A549 (cell line): ENCODE measurements around the gene CALHM1. TPM values are rescaled to one million over a fixed set of nuclear protein-coding genes. Genes with fewer than 3 reads are reported as not detected.

Experiments
- ATAC-seq, 2 experiments: fragments of 200-7000 bp in 1 of 2; fragments of >200 bp in 1 of 2; cut with Nextera tagmentation in 1 of 2; cut with Tn5 transposase in 1 of 2; 3 replicates each; pipeline versions ENCODE4 v1.8.0 to v1.9.1; 2018 to 2020; ENCODE audit warnings: mild to moderate bottlenecking in 1 of 2, moderate library complexity in 1 of 2
- CTCF ChIA-PET: fragments of 300-600 bp; sonication (Branson Sonifier 250); formaldehyde crosslinking; extraction: SDS; loops from one replicate; lab custom pipeline; 2021; ENCODE audit warnings: antibody characterized with exemption, inconsistent platforms; lab: Yijun Ruan, JAX
- POLR2A ChIA-PET: fragments of 350-600 bp; formaldehyde crosslinking; extraction: SDS; loops from one replicate; lab custom pipeline; 2021; ENCODE audit warnings: antibody characterized with exemption, inconsistent platforms; lab: Yijun Ruan, JAX
- DNase-seq, 2 experiments: peaks; one replicate each; pipeline versions ENCODE4 v3.0.0 to v3.0.0-alpha.2; 2011 to 2016; ENCODE audit warnings: low read depth in 1 of 2, low spot score in 1 of 2
- FAIRE-seq: peaks from 2 replicates; lab custom pipeline; 2011; peaks lifted over from hg19 to GRCh38; lab: Jason Lieb, UNC
- H3K27ac ChIP-seq, 2 experiments: fragments of >200 bp; sonication (Bioruptor Twin); formaldehyde crosslinking; 3 replicates each; pipeline ENCODE4 v1.5.1; 2016 to 2017
- H3K4me1 ChIP-seq: fragments of >200 bp; sonication (Bioruptor Twin); formaldehyde crosslinking; 3 replicates; pipeline ENCODE4 v1.6.1; 2016
- H3K4me2 ChIP-seq: fragments of >200 bp; sonication (Bioruptor Twin); formaldehyde crosslinking; 3 replicates; pipeline ENCODE4 v1.6.1; 2016
- H3K4me3 ChIP-seq: fragments of >200 bp; sonication (Bioruptor Twin); formaldehyde crosslinking; 3 replicates; pipeline ENCODE4 v1.5.1; 2016
- H3K9me3 ChIP-seq: fragments of >200 bp; sonication (Bioruptor Twin); formaldehyde crosslinking; 3 replicates; pipeline ENCODE4 v1.6.1; 2016
- EP300 ChIP-seq, 2 experiments: fragments of >200 bp; sonication (Bioruptor Twin); formaldehyde crosslinking; IDR thresholded peaks; 2 replicates in 1 of 2; 3 replicates in 1 of 2; pipeline ENCODE4 v1.6.1; 2016 to 2017
- FOSB ChIP-seq: fragments of 250-450 bp; sonication (Bioruptor Pico); IDR thresholded peaks from 2 replicates; pipeline ENCODE4 v1.5.0; 2020; ENCODE audit warnings: mild to moderate bottlenecking, moderate library complexity
- FOSL2 ChIP-seq, 2 experiments: fragments of 450-650 bp in 1 of 2; fragments of >200 bp in 1 of 2; sonication (Bioruptor Twin) in 1 of 2; formaldehyde crosslinking; IDR thresholded peaks; 2 replicates each; pipeline versions ENCODE4 v1.5.0 to v1.6.1; 2016 to 2020; ENCODE audit warnings: mild to moderate bottlenecking in 1 of 2, moderate library complexity in 1 of 2
- HEYL ChIP-seq: fragments of 250-450 bp; sonication (Bioruptor Pico); IDR thresholded peaks from 2 replicates; pipeline ENCODE4 v1.8.0; 2021; ENCODE audit warnings: mild to moderate bottlenecking, moderate library complexity
- HOXA7 ChIP-seq: fragments of 250-450 bp; sonication (Bioruptor Pico); IDR thresholded peaks from 2 replicates; pipeline ENCODE4 v1.5.0; 2020; ENCODE audit warnings: mild to moderate bottlenecking, moderate library complexity
- HOXB5 ChIP-seq: fragments of 250-450 bp; sonication (Bioruptor Pico); IDR thresholded peaks from 2 replicates; pipeline ENCODE4 v1.5.0; 2020; ENCODE audit warnings: mild to moderate bottlenecking, moderate library complexity
- JUNB ChIP-seq: fragments of >200 bp; sonication (Bioruptor Twin); formaldehyde crosslinking; IDR thresholded peaks from 2 replicates; pipeline ENCODE4 v1.6.1; 2016
- KDM1A ChIP-seq: fragments of 200-600 bp; sonication (generic); IDR thresholded peaks from 2 replicates; pipeline ENCODE4 v1.6.1; 2016; ENCODE audit warnings: low read depth, mild to moderate bottlenecking
- NFE2L2 ChIP-seq: fragments of 150-350 bp; conservative IDR thresholded peaks from 2 replicates; pipeline ENCODE4 v1.6.1; 2014; ENCODE audit warnings: low read length
- NR3C1 ChIP-seq: fragments of >200 bp; sonication (Bioruptor Twin); formaldehyde crosslinking; IDR thresholded peaks from 3 replicates; pipeline ENCODE4 v1.6.1; 2017
- PHF8 ChIP-seq: fragments of 200-600 bp; sonication (generic); IDR thresholded peaks from 2 replicates; pipeline ENCODE4 v1.6.1; 2016; ENCODE audit warnings: low read depth, mild to moderate bottlenecking, antibody characterized with exemption, moderate library complexity, borderline replicate concordance
- POLR2AphosphoS2 ChIP-seq: conservative IDR thresholded peaks from 2 replicates; pipeline ENCODE4 v1.6.1; 2012; ENCODE audit warnings: low read length, improper control_type of control experiment, inconsistent platforms
- RNF2 ChIP-seq: fragments of 200-600 bp; sonication (generic); IDR thresholded peaks from 2 replicates; pipeline ENCODE4 v1.6.1; 2016; ENCODE audit warnings: low read depth, mild to moderate bottlenecking, antibody characterized with exemption, moderate library complexity, borderline replicate concordance
- SREBF2 ChIP-seq: fragments of 450-650 bp; IDR thresholded peaks from 2 replicates; pipeline ENCODE4 v1.6.1; 2014; ENCODE audit warnings: mild to moderate bottlenecking, moderate library complexity
- TFCP2L1 ChIP-seq: fragments of 250-450 bp; sonication (Bioruptor Pico); IDR thresholded peaks from 2 replicates; pipeline ENCODE4 v1.5.0; 2021; ENCODE audit warnings: mild to moderate bottlenecking
- TP53 ChIP-seq: fragments of 250-450 bp; sonication (Bioruptor Pico); IDR thresholded peaks from 2 replicates; pipeline ENCODE4 v1.5.0; 2021; ENCODE audit warnings: mild to moderate bottlenecking, moderate library complexity
- ZFP36 ChIP-seq: fragments of 450-650 bp; IDR thresholded peaks from 2 replicates; pipeline ENCODE4 v1.6.1; 2014; ENCODE audit warnings: borderline replicate concordance; ENCODE audit not compliant: partially characterized antibody
- WGBS: methylation state at CpG from one replicate; pipeline ENCODE4 v1.1.6; 2017; ENCODE audit errors: missing lambda C conversion rate; 5-methylcytosine and 5-hydroxymethylcytosine counted together
- polyA plus RNA-seq, 4 experiments: library from polyadenylated mRNA; depleted of rRNA in 3 of 4; stranded (reverse); fragments of >200 nt; fragmentation: RNase III in 1 of 4; extraction: RNeasy Plus Mini Kit Qiagen cat#74134 plus additional on column Dnase treatment in 1 of 4; gene quantifications; 2 replicates in 3 of 4; 3 replicates in 1 of 4; pipeline ENCODE4 v1.2.3, GENCODE V29; 2011 to 2017
- TF ChIP-seq, protein P1 (sequence below): IDR thresholded peaks from 2 replicates; pipeline ENCODE4 v1.6.1; 2012
- TF ChIP-seq, protein P2 (sequence below): fragments of 150-350 bp; IDR thresholded peaks from 2 replicates; pipeline ENCODE4 v1.6.1; 2014; ENCODE audit warnings: low read depth, mild to moderate bottlenecking, low read length
- TF ChIP-seq, protein P3 (sequence below): fragments of 250-450 bp; sonication (Bioruptor Pico); IDR thresholded peaks from 2 replicates; pipeline ENCODE4 v1.5.0; 2020; ENCODE audit warnings: low read depth, mild to moderate bottlenecking, moderate library complexity

Gene CALHM1
- polyA plus RNA-seq, 2 of the 4 experiments (the other 2 are of a cell fraction) = not detected

DNA sequence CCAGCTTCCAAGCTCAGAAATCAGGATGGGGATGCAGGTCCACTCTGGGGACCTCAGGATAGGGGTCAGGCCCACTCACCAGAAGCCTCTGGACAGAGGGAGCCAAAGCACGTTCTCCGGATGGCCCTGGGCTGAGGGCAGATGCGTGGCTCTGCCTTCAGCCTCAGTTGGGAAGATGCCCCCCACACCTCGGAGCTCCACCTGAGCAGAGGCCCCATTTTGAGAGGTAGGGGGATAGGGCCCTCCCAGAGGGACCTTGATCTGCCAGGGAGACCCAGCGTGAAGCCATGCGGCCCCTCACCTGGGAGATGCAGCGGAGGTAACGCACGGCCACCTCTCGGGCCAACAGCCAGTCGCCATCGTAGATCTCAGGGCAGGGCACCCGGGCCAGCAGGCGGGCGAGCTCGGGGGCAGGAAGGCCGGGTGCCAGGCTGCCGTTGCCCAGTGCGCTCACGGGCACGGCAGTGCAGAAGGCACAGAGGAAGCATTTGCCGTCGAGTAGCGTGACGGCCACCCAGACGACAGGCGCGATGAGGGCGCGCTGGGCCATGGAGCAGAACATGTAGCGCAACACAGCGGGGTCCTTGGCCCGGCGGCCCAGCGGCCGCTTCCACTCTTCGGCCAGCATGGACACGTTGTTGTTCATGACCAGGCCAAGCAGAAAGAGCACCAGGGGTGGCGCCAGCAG lies 660 bp downstream of the CALHM1 start (continued):
- TF ChIP-seq, protein P1, sequence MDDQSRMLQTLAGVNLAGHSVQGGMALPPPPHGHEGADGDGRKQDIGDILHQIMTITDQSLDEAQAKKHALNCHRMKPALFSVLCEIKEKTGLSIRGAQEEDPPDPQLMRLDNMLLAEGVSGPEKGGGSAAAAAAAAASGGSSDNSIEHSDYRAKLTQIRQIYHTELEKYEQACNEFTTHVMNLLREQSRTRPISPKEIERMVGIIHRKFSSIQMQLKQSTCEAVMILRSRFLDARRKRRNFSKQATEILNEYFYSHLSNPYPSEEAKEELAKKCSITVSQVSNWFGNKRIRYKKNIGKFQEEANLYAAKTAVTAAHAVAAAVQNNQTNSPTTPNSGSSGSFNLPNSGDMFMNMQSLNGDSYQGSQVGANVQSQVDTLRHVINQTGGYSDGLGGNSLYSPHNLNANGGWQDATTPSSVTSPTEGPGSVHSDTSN = no peak
- TF ChIP-seq TP53 (CRISPR knock-in tag) = no peak

DNA sequence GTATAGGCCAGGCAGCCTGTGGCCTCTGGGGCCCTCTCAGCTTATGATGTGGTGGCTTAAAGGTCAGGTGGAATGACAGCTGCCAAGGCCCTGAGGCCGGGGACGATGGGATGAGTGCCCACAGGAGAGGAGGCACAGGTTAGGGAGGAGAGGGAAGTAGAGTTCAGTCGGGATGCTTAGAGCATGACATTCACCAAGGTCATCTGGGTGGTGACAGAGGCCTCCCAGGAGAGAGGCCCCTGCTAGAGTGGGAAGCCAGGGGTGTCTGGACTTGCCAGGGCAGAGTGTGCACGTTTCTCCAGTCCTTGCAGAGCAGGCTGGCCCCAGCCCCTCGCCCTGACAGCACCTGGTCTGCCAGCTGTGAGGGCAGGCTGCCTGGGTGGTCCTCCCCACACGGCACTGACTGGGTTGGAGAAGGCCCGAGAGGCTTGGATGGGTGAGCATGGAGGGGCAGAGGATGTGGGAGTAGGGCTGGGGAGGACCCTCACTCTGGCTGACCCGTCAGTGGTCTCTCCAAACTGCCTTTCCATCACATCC lies 1.5 kb downstream of the CALHM1 start:
- H3K27ac ChIP-seq = no peak overlapping the region
- TF ChIP-seq PHF8 = no peak
- TF ChIP-seq RNF2 = no peak
- TF ChIP-seq SREBF2 = no peak
- TF ChIP-seq HOXA7 (CRISPR knock-in tag) = no peak
- TF ChIP-seq HOXB5 (CRISPR knock-in tag) = no peak
- no peak for TF ChIP-seq NR3C1
- no peak for TF ChIP-seq EP300 (IDR thresholded peaks at IDR 0.05)
- no peak for TF ChIP-seq HEYL (CRISPR knock-in tag)
- TF ChIP-seq, protein P1 = no peak
- TF ChIP-seq, protein P2, sequence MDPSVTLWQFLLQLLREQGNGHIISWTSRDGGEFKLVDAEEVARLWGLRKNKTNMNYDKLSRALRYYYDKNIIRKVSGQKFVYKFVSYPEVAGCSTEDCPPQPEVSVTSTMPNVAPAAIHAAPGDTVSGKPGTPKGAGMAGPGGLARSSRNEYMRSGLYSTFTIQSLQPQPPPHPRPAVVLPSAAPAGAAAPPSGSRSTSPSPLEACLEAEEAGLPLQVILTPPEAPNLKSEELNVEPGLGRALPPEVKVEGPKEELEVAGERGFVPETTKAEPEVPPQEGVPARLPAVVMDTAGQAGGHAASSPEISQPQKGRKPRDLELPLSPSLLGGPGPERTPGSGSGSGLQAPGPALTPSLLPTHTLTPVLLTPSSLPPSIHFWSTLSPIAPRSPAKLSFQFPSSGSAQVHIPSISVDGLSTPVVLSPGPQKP = no peak
- no peak for TF ChIP-seq TP53 (CRISPR knock-in tag)
- no peak for TF ChIP-seq KDM1A
- no peak for TF ChIP-seq FOSB (CRISPR knock-in tag)
- no peak for TF ChIP-seq FOSL2 (IDR thresholded peaks at IDR 0.05)
- no peak for TF ChIP-seq FOSL2 (CRISPR knock-in tag; IDR thresholded peaks at IDR 0.05)
- TF ChIP-seq POLR2AphosphoS2 = no peak
- no peak for TF ChIP-seq NFE2L2
- no peak for TF ChIP-seq ZFP36
- TF ChIP-seq JUNB = no peak
- TF ChIP-seq, protein P3, sequence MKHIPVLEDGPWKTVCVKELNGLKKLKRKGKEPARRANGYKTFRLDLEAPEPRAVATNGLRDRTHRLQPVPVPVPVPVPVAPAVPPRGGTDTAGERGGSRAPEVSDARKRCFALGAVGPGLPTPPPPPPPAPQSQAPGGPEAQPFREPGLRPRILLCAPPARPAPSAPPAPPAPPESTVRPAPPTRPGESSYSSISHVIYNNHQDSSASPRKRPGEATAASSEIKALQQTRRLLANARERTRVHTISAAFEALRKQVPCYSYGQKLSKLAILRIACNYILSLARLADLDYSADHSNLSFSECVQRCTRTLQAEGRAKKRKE (CRISPR knock-in tag) = no peak
- TF ChIP-seq TFCP2L1 (CRISPR knock-in tag) = no peak
- no peaks in the 10 kb centered on the region for H3K4me1 ChIP-seq
- no peak overlapping the region for H3K4me2 ChIP-seq
- DNase-seq (no peak), FAIRE-seq (no peak), ATAC-seq (no peak)
- ChIA-PET POLR2A (no interaction called here), CTCF (interaction anchor here (1.0 to 1.3 kb wide), 2 partner anchors 15 to 18 kb away, joined by 3 to 4 read pairs; no protein-coding TSS in a partner anchor)
- WGBS = 69% methylated on average over 8 of the region's 8 CpGs
- no peaks in the 10 kb centered on the region for H3K9me3 ChIP-seq
- H3K4me3 ChIP-seq = no peak overlapping the region
